Endothelial cell of umbilical vein (primary cell): ENCODE measurements around the gene MGAT1. TPM values are rescaled to one million over a fixed set of nuclear protein-coding genes. Genes with fewer than 3 reads are reported as not detected.

ENCODE experiments used
- BruUV-seq: library from RNA; stranded (reverse); fragments of 400-500 nt; replicated peaks from 2 replicates; lab custom pipeline; 2021; lab: Mats Ljungman, UMichigan
- CTCF ChIA-PET: fragments of 300-600, 350-600 bp; sonication (Branson Sonifier 250); formaldehyde crosslinking; loops from one replicate; lab custom pipeline; 2021; ENCODE audit warnings: antibody characterized with exemption, inconsistent platforms; lab: Charles Lee
- POLR2A ChIA-PET: fragments of 300-600, 350-600 bp; sonication (Branson Sonifier 250); formaldehyde crosslinking; loops from one replicate; lab custom pipeline; 2021; ENCODE audit warnings: antibody characterized with exemption, inconsistent platforms; lab: Charles Lee
- DNase-seq: peaks from one replicate; pipeline ENCODE4 v3.0.0-alpha.2; 2011; ENCODE audit warnings: low read depth, low spot score
- FAIRE-seq: peaks from 2 replicates; lab custom pipeline; 2011; peaks lifted over from hg19 to GRCh38; lab: Jason Lieb, UNC
- H2AFZ ChIP-seq: 2 replicates; pipeline ENCODE4 v1.6.0; 2012; ENCODE audit warnings: low read depth, low read length, control low read depth, inconsistent platforms
- H3K27ac ChIP-seq: 2 replicates; pipeline ENCODE4 v1.5.1; 2011; ENCODE audit warnings: low read depth, mild to moderate bottlenecking, control low read depth, low read length, moderate library complexity; ENCODE audit not compliant: insufficient read depth
- H3K27me3 ChIP-seq, 2 experiments: 2 replicates each; pipeline versions ENCODE4 v1.6.0 to v1.6.1; 2011; ENCODE audit warnings: low read length in 2 of 2, mixed read lengths in 1 of 2; ENCODE audit not compliant: control insufficient read depth in 2 of 2, insufficient read depth in 2 of 2
- H3K36me3 ChIP-seq, 2 experiments: 2 replicates in 1 of 2; 3 replicates in 1 of 2; pipeline ENCODE4 v1.5.1; 2011; ENCODE audit warnings: low read length in 2 of 2, mild to moderate bottlenecking in 1 of 2, moderate library complexity in 1 of 2; ENCODE audit not compliant: control insufficient read depth in 2 of 2, insufficient read depth in 2 of 2; ENCODE audit errors: extremely low read depth in 1 of 2
- H3K4me1 ChIP-seq: 3 replicates; pipeline ENCODE4 v1.5.1; 2011; ENCODE audit warnings: mild to moderate bottlenecking, low read length; ENCODE audit not compliant: control insufficient read depth, insufficient read depth; ENCODE audit errors: extremely low read depth
- H3K4me2 ChIP-seq: 2 replicates; pipeline ENCODE4 v1.6.1; 2011; ENCODE audit warnings: low read length, control low read depth, mixed read lengths; ENCODE audit not compliant: insufficient read depth
- H3K4me3 ChIP-seq, 3 experiments: fragments of 200-600 bp in 1 of 3; sonication (generic), shearing (Covaris generic) in 1 of 3; replicated peaks in 1 of 3; 2 replicates each; pipeline ENCODE4 v1.5.1; 2011 to 2016; ENCODE audit warnings: control low read depth in 3 of 3, low read length in 3 of 3, mild to moderate bottlenecking in 2 of 3, inconsistent platforms in 1 of 3, low read depth in 1 of 3, moderate library complexity in 1 of 3; ENCODE audit not compliant: insufficient read depth in 1 of 3
- H3K79me2 ChIP-seq: 2 replicates; pipeline ENCODE4 v1.6.0; 2012; ENCODE audit warnings: low read length, inconsistent platforms; ENCODE audit not compliant: control insufficient read depth, insufficient read depth
- H3K9ac ChIP-seq: replicated peaks from 2 replicates; pipeline ENCODE3; 2011; ENCODE audit warnings: low read length, control low read depth; ENCODE audit not compliant: insufficient read depth; ENCODE audit errors: extremely low read depth
- H3K9me1 ChIP-seq: replicated peaks from 3 replicates; pipeline ENCODE4 v1.6.0; 2011; ENCODE audit warnings: mild to moderate bottlenecking, low read length; ENCODE audit not compliant: control insufficient read depth, insufficient read depth; ENCODE audit errors: extremely low read depth
- H3K9me3 ChIP-seq: replicated peaks from 2 replicates; pipeline ENCODE4 v1.5.1; 2012; ENCODE audit warnings: low read length, inconsistent platforms; ENCODE audit not compliant: control insufficient read depth, insufficient read depth
- H4K20me1 ChIP-seq: replicated peaks from 2 replicates; pipeline ENCODE3; 2011; ENCODE audit warnings: mild to moderate bottlenecking, low read length; ENCODE audit not compliant: control insufficient read depth, insufficient read depth; ENCODE audit errors: extremely low read depth
- EZH2 ChIP-seq: IDR thresholded peaks from 2 replicates; pipeline ENCODE4 v1.6.1; 2012; ENCODE audit warnings: borderline replicate concordance, low read depth, mild to moderate bottlenecking, moderate library complexity, low read length, inconsistent platforms; ENCODE audit not compliant: severe bottlenecking
- FOS ChIP-seq: IDR thresholded peaks from 2 replicates; pipeline ENCODE4 v1.6.1; 2011; ENCODE audit warnings: mild to moderate bottlenecking, low read length, moderate library complexity, borderline replicate concordance; ENCODE audit not compliant: insufficient read depth
- GATA2 ChIP-seq: IDR thresholded peaks from 2 replicates; pipeline ENCODE4 v1.7.0; 2011; ENCODE audit warnings: low read depth, mild to moderate bottlenecking, moderate library complexity, mixed read lengths, low read length; ENCODE audit not compliant: insufficient read length, insufficient read depth
- JUN ChIP-seq: IDR thresholded peaks from 2 replicates; pipeline ENCODE4 v1.6.1; 2011; ENCODE audit warnings: borderline replicate concordance, low read depth; ENCODE audit not compliant: insufficient read length, insufficient read depth
- MYC ChIP-seq: IDR thresholded peaks from one replicate; pipeline ENCODE4 v1.6.1; 2011; ENCODE audit warnings: mild to moderate bottlenecking, low read depth, low read length
- POLR2A ChIP-seq: IDR thresholded peaks from 2 replicates; pipeline ENCODE4 v1.6.1; 2012; ENCODE audit warnings: low read depth, mild to moderate bottlenecking, control low read depth, low read length
- POLR2AphosphoS5 ChIP-seq: IDR thresholded peaks from 2 replicates; pipeline ENCODE4 v1.6.1; 2012; ENCODE audit warnings: low read depth, mild to moderate bottlenecking, control low read depth, low read length, moderate library complexity; ENCODE audit not compliant: insufficient read depth
- dilution Hi-C: fragments of 300-500 bp; cut with MboI; formaldehyde crosslinking; loops from one replicate; pipeline ENCODE4 v1.15.0; 2019; ENCODE audit warnings: low sequenced_read_pairs; ENCODE audit not compliant: extremely low pct_ligation_motif_present
- intact Hi-C: fragments of 100-400 bp; cut with micrococcal nuclease; formaldehyde crosslinking; loops from one replicate; pipeline ENCODE4 v1.10.0; 2022
- polyA plus RNA-seq, 4 experiments: library from polyadenylated mRNA; depleted of rRNA in 3 of 4; stranded (reverse) in 3 of 4; unstranded in 1 of 4; fragments of >200 nt; gene quantifications; 2 replicates each; pipeline versions ENCODE4 v1.2.1 to v1.2.3, GENCODE V29; 2011 to 2012; ENCODE audit warnings: missing spikeins in 1 of 4
- total RNA-seq: library from RNA; stranded (reverse); gene quantifications from 2 replicates; pipeline ENCODE4 v1.2.3, GENCODE V29; 2021
- TF ChIP-seq, protein P1 (sequence below): IDR thresholded peaks from 2 replicates; pipeline ENCODE4 v1.6.1; 2011; ENCODE audit not compliant: insufficient read depth, insufficient read length
- TF ChIP-seq, protein P2 (sequence below), 2 donors: IDR thresholded peaks; 1 replicate in 1 of 2; 2 replicates in 1 of 2; pipeline ENCODE4 v1.5.1; 2011; ENCODE audit warnings: low read length in 2 of 2, mild to moderate bottlenecking in 2 of 2, moderate library complexity in 2 of 2, control low read depth in 1 of 2, inconsistent platforms in 1 of 2, low read depth in 1 of 2; ENCODE audit not compliant: insufficient read depth in 1 of 2; ENCODE audit errors: extremely low read depth in 1 of 2

MGAT1 gene
- total and polyA plus RNA-seq, 2 donors (not counting 3 experiments of a cell fraction or from before 2014, with no cell fraction given), result 123 to 126 TPM

DNA sequence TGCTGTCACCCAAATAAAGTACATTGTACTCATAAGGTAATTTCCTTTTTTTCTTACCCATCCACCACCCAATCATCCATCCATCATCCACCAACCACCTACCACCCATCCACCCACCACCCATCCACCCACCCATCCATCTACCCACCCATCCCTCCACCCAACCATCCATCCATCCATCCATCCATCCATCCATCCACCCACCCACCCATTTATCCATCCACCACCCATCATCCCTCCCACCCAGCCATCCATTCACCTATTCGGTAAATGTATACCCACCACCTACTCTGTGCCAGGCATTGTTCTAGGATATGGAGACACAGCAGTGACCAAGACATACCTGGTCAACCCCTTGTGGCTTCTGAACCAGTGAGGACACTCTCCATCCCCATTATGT is 25.1 kb downstream of the MGAT1 start:
- Histone ChIP-seq H3K9ac (no peak overlapping the region), H3K9me3 (no peaks in the 10 kb centered on the region), H3K4me3 (no peak overlapping the region), H4K20me1 (no peaks in the 10 kb centered on the region), H3K79me2 (no peaks in the 10 kb centered on the region), H2AFZ (no peak overlapping the region), H3K9me1 (no peaks in the 10 kb centered on the region), H3K4me1 (no peaks in the 10 kb centered on the region), H3K27ac (no peak overlapping the region), H3K27me3 (no peaks in the 10 kb centered on the region), H3K36me3 (no peaks in the 10 kb centered on the region), H3K4me2 (no peak overlapping the region)
- ChIA-PET CTCF (interaction anchor here (1.3 kb wide), 1 partner anchor 91 kb away, joined by 4 read pairs; no protein-coding TSS in a partner anchor), POLR2A (no interaction called here)
- no peak for FAIRE-seq
- intact Hi-C loops, result no loop called here
- TF ChIP-seq MYC (no peak), EZH2 (no peak), JUN (no peak), POLR2AphosphoS5 (no peak), GATA2 (no peak), FOS (no peak), POLR2A (no peak)
- TF ChIP-seq, protein P1, sequence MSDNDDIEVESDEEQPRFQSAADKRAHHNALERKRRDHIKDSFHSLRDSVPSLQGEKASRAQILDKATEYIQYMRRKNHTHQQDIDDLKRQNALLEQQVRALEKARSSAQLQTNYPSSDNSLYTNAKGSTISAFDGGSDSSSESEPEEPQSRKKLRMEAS, result no peak
- TF ChIP-seq, protein P2, sequence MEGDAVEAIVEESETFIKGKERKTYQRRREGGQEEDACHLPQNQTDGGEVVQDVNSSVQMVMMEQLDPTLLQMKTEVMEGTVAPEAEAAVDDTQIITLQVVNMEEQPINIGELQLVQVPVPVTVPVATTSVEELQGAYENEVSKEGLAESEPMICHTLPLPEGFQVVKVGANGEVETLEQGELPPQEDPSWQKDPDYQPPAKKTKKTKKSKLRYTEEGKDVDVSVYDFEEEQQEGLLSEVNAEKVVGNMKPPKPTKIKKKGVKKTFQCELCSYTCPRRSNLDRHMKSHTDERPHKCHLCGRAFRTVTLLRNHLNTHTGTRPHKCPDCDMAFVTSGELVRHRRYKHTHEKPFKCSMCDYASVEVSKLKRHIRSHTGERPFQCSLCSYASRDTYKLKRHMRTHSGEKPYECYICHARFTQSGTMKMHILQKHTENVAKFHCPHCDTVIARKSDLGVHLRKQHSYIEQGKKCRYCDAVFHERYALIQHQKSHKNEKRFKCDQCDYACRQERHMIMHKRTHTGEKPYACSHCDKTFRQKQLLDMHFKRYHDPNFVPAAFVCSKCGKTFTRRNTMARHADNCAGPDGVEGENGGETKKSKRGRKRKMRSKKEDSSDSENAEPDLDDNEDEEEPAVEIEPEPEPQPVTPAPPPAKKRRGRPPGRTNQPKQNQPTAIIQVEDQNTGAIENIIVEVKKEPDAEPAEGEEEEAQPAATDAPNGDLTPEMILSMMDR (IDR thresholded peaks at IDR 0.05; ENCODE audit: extremely low read depth in 1 of 2, insufficient read depth in 1 of 2, low read depth in 1 of 2, low read length in 2 of 2), result no peak
- DNase-seq, result no peak
- dilution Hi-C loops, result no loop called here
- BruUV-seq, result no TSS peak
